GM19193 (cell line): ENCODE measurements around the gene SYTL2.
A peak's percentile ranks its signal among the peaks of the same experiment; 100 is the strongest.

Experiments
- POLR2A ChIP-seq: IDR thresholded peaks from 4 replicates; pipeline ENCODE4 v1.6.1; 2011; ENCODE audit not compliant: insufficient read depth, insufficient read length; ENCODE audit errors: extremely low read depth

The SYTL2 gene

DNA sequence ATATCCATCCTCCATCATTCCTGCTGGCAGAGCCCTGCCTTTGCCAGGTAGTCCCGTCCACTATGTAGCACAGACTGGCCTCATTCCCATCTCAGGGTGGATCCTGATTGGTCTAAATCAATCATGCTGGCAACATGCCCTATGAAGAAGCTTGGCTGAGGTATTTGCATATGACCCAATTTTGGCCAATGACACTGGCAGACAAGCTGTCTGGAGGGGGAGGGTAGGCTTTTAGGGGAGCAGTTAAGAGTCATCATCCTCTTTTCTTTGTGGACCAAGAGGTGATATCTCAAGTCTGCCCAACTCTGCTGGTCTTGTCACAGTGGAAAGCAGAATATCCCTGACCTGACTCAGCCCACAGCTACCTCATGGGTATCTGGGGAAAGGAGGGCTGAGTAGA, 130.0 kb downstream of the SYTL2 start:
- TF ChIP-seq POLR2A = no peak

DNA sequence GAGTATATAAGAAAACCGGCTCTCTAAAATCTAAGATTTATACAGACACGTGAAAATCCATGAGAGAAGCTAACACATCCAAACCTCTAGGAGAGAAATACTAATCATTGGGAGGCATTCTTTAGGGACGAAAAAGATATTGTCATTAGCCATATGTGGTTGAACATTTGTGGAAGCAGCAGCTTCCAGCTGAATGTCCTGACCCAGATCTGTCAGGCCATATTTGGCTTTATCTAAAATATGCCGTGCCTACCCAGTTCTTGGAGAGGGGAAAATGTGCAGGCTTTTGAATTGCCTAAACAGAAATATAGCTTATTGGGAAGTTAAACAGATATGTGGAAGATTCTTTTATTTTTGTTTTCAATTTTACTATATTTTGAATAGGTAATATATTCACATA, 131.4 kb downstream of the SYTL2 start:
- TF ChIP-seq POLR2A = no peak

GRCh38 chr11:85673393-85673792, 137.5 kb downstream of the SYTL2 start:
- no peak for TF ChIP-seq POLR2A

- no peak for TF ChIP-seq POLR2A
Measured at GRCh38 chr11:85672105-85672902, 138.6 kb downstream of the SYTL2 start.

- no peak for TF ChIP-seq POLR2A
Measured at GRCh38 chr11:85668157-85668556, 142.8 kb downstream of the SYTL2 start.

DNA sequence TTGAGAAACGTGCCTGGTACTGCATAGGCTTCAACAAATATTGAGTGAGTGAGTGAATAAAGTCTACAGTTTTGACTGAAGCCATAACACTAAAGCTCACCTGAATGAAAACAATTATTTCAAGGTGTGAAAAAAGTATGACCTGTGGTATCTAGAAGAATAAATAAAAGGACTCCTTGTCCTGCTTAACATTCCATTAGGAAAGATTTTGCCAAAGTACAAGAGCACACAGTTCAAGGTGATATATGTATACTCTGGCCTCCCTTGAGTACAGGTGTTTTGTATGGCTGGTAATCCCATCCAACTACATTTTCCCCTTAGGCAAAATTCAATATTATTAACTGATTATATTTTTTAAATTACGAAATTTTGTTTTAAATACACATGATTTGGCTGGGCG, 144.3 kb downstream of the SYTL2 start:
- no peak for TF ChIP-seq POLR2A

- no peak for TF ChIP-seq POLR2A
Measured at GRCh38 chr11:85665733-85666132, 145.2 kb downstream of the SYTL2 start.

- peak; percentile 94 for TF ChIP-seq POLR2A
Measured at GRCh38 chr11:85664615-85665481, 146.1 kb downstream of the SYTL2 start, which contains the start of gene CREBZF. Gene CREBZF, minus strand, starts transcription at chr11:85665129. Its CDS starts 254 bp downstream, at chr11:85664875.

DNA sequence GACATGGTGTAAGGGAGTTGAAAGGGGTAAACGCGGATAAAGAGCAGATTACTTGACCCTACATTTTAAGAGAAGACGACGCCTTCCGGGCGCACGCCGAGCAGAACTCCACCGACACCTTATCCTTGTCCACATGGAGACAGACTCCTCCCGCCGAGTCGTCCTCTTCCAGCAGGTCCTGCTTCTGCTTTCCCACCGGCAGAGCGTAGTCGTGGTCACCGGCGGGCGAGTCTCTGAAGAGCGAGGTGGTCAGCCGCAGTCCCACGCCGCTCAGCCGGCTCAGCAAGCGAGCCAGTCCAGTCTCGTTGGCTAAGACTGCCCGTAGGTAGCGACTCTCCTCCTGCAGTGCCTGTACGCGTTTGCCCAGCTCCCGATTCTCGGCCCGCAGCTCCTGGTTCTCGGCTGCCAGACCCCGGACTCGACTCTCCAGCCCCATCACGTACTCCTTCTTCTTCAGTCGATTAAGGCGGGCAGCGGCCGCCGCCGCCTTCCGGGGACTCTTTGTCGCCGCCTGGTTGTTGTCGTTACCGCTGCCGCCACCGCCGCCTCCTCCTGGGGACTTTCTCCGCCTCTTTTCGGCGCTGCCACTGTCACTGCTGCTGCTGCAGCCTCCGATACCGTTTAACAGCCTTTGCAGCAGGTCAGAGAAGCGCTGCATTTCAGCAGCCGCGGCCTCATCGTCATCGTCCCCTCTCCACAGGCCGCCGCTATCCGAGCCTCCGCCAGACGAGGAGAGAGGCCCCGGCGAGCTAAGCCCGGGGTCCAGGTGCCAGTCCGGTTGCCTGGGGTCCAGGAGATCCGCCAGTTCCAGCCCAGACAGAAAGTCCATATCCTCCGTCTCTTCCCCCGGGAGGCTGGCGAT, 147.0 kb downstream of the SYTL2 start:
- peak; percentile 60 for TF ChIP-seq POLR2A

GRCh38 chr11:85663080-85663752, 147.7 kb downstream of the SYTL2 start:
- no peak for TF ChIP-seq POLR2A

- TF ChIP-seq POLR2A = no peak
Measured at GRCh38 chr11:85661972-85662664, 148.8 kb downstream of the SYTL2 start.

DNA sequence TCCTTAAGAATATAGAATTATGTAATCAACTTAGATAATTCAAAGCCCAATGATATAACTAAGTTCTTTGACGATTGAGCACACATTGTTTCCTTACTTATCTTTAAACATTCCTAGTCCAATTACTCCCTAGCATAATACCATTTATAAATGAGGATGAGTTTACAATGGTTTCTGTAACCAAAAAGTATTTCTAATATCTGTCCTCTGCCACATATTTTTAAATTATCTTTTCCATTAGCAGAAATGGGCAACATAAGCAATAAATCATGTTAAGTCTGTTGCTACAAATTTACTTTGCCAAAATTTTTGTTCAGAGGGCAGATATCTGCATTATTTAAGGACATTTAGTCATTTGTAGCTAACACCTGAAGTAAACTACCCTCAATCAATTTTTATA, 152.8 kb downstream of the SYTL2 start:
- TF ChIP-seq POLR2A = no peak

- TF ChIP-seq POLR2A = no peak
Measured at GRCh38 chr11:85656777-85657176, 154.2 kb downstream of the SYTL2 start.

- no peak for TF ChIP-seq POLR2A
Measured at GRCh38 chr11:85652786-85653447, 158.0 kb downstream of the SYTL2 start.

GRCh38 chr11:85651118-85651517, 159.8 kb downstream of the SYTL2 start:
- no peak for TF ChIP-seq POLR2A
